Thyroid gland (tissue), 4 donors: ENCODE results near the gene CLP1.

Experiments
- CTCF ChIP-seq, 6 experiments: fragments of 200-600 bp in 3 of 6; fragments of 450-650 bp in 3 of 6; sonication (generic) in 3 of 6; IDR thresholded peaks; one replicate each; pipeline ENCODE4 v1.5.1; 2016 to 2019; ENCODE audit warnings: antibody characterized with exemption in 6 of 6, mild to moderate bottlenecking in 2 of 6, inconsistent platforms in 1 of 6, moderate library complexity in 1 of 6
- POLR2A ChIP-seq, 2 donors: fragments of 450-650 bp; IDR thresholded peaks; one replicate each; pipeline ENCODE4 v1.6.1; 2017; ENCODE audit warnings: antibody characterized with exemption in 2 of 2, mild to moderate bottlenecking in 2 of 2, moderate library complexity in 1 of 2

- no peak for TF ChIP-seq POLR2A (IDR thresholded peaks at IDR 0.05)
- TF ChIP-seq CTCF (IDR thresholded peaks at IDR 0.05): no peak
Observed at GRCh38 chr11:57639321-57640067, 18.1 kb upstream of the CLP1 start.
